ENCODE measurements around the gene GYS2. TPM values are rescaled to one million over a fixed set of nuclear protein-coding genes. Genes with fewer than 3 reads are reported as not detected.
A peak's percentile ranks its signal among the peaks of the same experiment; 100 is the strongest.

GYS2 gene
- total and polyA plus RNA-seq, 9 of the 15 experiments (the other 6 are each of a cell fraction or from before 2014, with no cell fraction given), result not detected

DNA sequence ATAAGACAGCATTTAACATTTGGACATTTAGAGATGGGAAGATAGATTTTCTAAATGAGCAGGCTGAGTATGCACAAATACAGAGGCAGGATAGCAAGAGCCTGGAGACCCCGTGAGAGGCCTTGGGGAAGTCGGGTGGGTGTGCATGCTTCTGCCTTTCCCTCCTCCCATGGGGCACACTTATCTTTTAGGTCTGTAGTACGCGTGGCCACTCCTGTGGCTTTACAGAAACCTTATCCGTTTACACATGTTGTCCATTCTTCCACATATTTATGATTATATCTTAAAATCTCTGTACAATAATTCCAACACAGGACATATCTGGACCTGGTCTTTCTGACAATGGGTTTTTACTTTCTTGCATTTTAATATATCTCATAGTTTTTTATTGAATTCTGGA is 33.6 kb downstream of the GYS2 start:
- DNase-seq (ENCODE audit: extremely low read depth in 1 of 4, low spot score in 3 of 4) (peak in 1 of 4 experiments; percentile 3), FAIRE-seq (no peak), ATAC-seq (no peak)
- WGBS (ENCODE audit: insufficient coverage, low coverage, missing lambda C conversion rate), result 0% methylated on average over 5 of the region's 5 CpGs
- no peak overlapping the region for H3K9ac ChIP-seq (ENCODE audit: insufficient read depth in 1 of 2, low read depth in 2 of 2, low read length in 2 of 2)
- ChIA-PET POLR2A (no interaction called here), CTCF (ENCODE audit: low intra/inter-chr PET ratio) (no interaction called here)
- H3K27ac ChIP-seq (ENCODE audit: extremely low read depth, low read depth, low read length), result no peak overlapping the region
- TF ChIP-seq ZSCAN29 (IDR thresholded peaks at IDR 0.05) (no peak), CBFA2T3 (IDR thresholded peaks at IDR 0.05) (peak; percentile 19; the same call in 1 of the 2 replicates)
- H3K27me3 ChIP-seq (ENCODE audit: control insufficient read depth in 2 of 2, insufficient read depth in 2 of 2, low read length in 2 of 2), result no peaks in the 10 kb centered on the region
- H3K36me3 ChIP-seq (ENCODE audit: control insufficient read depth, insufficient read depth, low read length), result no peaks in the 10 kb centered on the region
- BruUV-seq (replicated peaks), result no TSS peak
- no peaks in the 10 kb centered on the region for H3K9me3 ChIP-seq (replicated peaks; ENCODE audit: control insufficient read depth, insufficient read depth, low read depth, low read length)
- H3K4me1 ChIP-seq (replicated peaks in 1 of 2; ENCODE audit: control insufficient read depth in 2 of 2, insufficient read depth in 2 of 2, low read length in 2 of 2), result no peaks in the 10 kb centered on the region
- intact Hi-C loops (cut with micrococcal nuclease) (no loop called here), in situ Hi-C loops (cut with MboI) (no loop called here)
- H3K4me3 ChIP-seq, result no peak overlapping the region
- H3K9me1 ChIP-seq (ENCODE audit: control insufficient read depth, insufficient read depth, low read length), result no peaks in the 10 kb centered on the region
- no peak overlapping the region for H2AFZ ChIP-seq (ENCODE audit: low read depth, low read length)
- no peaks in the 10 kb centered on the region for H3K79me2 ChIP-seq (ENCODE audit: control insufficient read depth, insufficient read depth, low read length)
- H4K20me1 ChIP-seq (replicated peaks; ENCODE audit: control insufficient read depth, insufficient read depth, low read length), result no peaks in the 10 kb centered on the region
- no peak overlapping the region for H3K4me2 ChIP-seq (ENCODE audit: insufficient read depth, low read length)

GRCh38 chr12:21568115-21568514 is 36.5 kb downstream of the GYS2 start:
- H4K20me1 ChIP-seq (replicated peaks; ENCODE audit: control insufficient read depth, insufficient read depth, low read length), result no peaks in the 10 kb centered on the region
- no peaks in the 10 kb centered on the region for H3K36me3 ChIP-seq (ENCODE audit: control insufficient read depth, insufficient read depth, low read length)
- H3K9me3 ChIP-seq (replicated peaks; ENCODE audit: control insufficient read depth, insufficient read depth, low read depth, low read length), result no peaks in the 10 kb centered on the region
- H3K27ac ChIP-seq (ENCODE audit: extremely low read depth, low read depth, low read length), result no peak overlapping the region
- no peak overlapping the region for H3K9ac ChIP-seq (ENCODE audit: insufficient read depth in 1 of 2, low read depth in 2 of 2, low read length in 2 of 2)
- TF ChIP-seq SAP30 (IDR thresholded peaks at IDR 0.05; ENCODE audit: borderline replicate concordance, insufficient read depth, low read depth, low read length, poor library complexity, severe bottlenecking), result no peak
- TF ChIP-seq MGA (IDR thresholded peaks at IDR 0.05), result 0 out of 2 replicates have a peak, but pooled peaks have one; percentile 24
- TF ChIP-seq L3MBTL2 (IDR thresholded peaks at IDR 0.05), result 0 out of 2 replicates have a peak, but pooled peaks have one; percentile 18
- intact Hi-C loops (cut with micrococcal nuclease) (no loop called here), in situ Hi-C loops (cut with MboI) (no loop called here)
- WGBS (ENCODE audit: insufficient coverage, low coverage, missing lambda C conversion rate), result 7% methylated on average over 3 of the region's 4 CpGs
- BruUV-seq (replicated peaks), result no TSS peak
- H3K4me2 ChIP-seq (ENCODE audit: insufficient read depth, low read length), result no peak overlapping the region
- no peaks in the 10 kb centered on the region for H3K4me1 ChIP-seq (replicated peaks in 1 of 2; ENCODE audit: control insufficient read depth in 2 of 2, insufficient read depth in 2 of 2, low read length in 2 of 2)
- ChIA-PET CTCF (ENCODE audit: low intra/inter-chr PET ratio) (no interaction called here), POLR2A (interaction anchor here (1.1 to 1.3 kb wide), 2 partner anchors 8 to 9 kb away, joined by 4 read pairs; no protein-coding TSS in a partner anchor)
- FAIRE-seq (no peak), ATAC-seq (peak; percentile 51; the same call in 1 of the 3 replicates), DNase-seq (ENCODE audit: extremely low read depth in 1 of 4, low spot score in 3 of 4) (peak; percentile 4 to 13 (median 7))
- no peaks in the 10 kb centered on the region for H3K79me2 ChIP-seq (ENCODE audit: control insufficient read depth, insufficient read depth, low read length)
- no peak overlapping the region for H3K4me3 ChIP-seq
- H2AFZ ChIP-seq (ENCODE audit: low read depth, low read length), result peak overlapping the region; percentile 32; the same call in 1 of the 2 replicates
- no peaks in the 10 kb centered on the region for H3K27me3 ChIP-seq (ENCODE audit: control insufficient read depth in 2 of 2, insufficient read depth in 2 of 2, low read length in 2 of 2)
- H3K9me1 ChIP-seq (ENCODE audit: control insufficient read depth, insufficient read depth, low read length), result no peaks in the 10 kb centered on the region

All from K562 (cell line).